Measurements from ENCODE around the gene GPRC5B.

DNA sequence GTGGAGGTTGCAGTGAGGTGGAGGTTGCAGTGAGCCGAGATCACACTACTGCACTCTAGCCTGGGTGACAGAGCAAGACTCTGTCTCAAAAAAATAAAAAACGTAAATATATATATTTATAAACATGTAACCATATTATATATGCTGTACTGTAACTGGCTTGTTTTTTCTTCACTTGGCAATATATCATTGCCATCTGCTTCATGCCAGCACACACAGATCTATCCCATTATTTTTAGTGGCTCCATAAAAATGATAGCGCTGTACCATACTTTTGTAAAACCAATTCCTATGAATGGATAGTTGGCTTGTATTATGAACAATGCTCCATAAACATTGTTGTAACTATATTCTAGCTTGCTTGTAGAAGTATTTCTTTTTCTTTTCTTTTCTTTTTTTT, 49.5 kb downstream of the GPRC5B start:
- no peak for TF ChIP-seq EP300 (IDR thresholded peaks at IDR 0.05)
- no peak for TF ChIP-seq SMC3 (IDR thresholded peaks at IDR 0.05)
- TF ChIP-seq POLR2A (IDR thresholded peaks at IDR 0.05; ENCODE audit: low read length) = no peak
- no peak for TF ChIP-seq CEBPB (IDR thresholded peaks at IDR 0.05)
- TF ChIP-seq, protein P1, sequence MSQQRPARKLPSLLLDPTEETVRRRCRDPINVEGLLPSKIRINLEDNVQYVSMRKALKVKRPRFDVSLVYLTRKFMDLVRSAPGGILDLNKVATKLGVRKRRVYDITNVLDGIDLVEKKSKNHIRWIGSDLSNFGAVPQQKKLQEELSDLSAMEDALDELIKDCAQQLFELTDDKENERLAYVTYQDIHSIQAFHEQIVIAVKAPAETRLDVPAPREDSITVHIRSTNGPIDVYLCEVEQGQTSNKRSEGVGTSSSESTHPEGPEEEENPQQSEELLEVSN (IDR thresholded peaks at IDR 0.05; ENCODE audit: borderline replicate concordance, low read depth) = no peak
